Measurements from ENCODE around the gene ETV7.

Gene ETV7

DNA sequence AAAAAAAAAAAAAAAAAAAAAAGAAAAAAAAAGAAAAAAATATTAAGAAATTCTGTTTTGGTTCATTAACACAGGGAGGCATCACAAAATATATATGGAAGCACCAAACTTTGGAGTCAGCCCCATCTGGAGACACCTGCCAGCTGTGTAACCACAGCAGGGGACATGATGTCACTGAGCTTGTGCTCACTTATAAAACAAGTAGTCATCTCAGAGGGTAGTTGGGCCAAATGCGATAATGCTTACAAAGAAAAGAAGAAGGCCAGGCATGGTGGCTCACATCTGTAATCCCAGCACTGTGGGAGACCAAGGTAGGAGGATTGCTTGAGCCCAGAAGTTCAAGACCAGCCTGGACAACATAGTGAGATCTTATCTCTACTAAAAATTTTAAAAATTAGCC lies 49.7 kb downstream of the ETV7 start:
- TF ChIP-seq, protein P1, sequence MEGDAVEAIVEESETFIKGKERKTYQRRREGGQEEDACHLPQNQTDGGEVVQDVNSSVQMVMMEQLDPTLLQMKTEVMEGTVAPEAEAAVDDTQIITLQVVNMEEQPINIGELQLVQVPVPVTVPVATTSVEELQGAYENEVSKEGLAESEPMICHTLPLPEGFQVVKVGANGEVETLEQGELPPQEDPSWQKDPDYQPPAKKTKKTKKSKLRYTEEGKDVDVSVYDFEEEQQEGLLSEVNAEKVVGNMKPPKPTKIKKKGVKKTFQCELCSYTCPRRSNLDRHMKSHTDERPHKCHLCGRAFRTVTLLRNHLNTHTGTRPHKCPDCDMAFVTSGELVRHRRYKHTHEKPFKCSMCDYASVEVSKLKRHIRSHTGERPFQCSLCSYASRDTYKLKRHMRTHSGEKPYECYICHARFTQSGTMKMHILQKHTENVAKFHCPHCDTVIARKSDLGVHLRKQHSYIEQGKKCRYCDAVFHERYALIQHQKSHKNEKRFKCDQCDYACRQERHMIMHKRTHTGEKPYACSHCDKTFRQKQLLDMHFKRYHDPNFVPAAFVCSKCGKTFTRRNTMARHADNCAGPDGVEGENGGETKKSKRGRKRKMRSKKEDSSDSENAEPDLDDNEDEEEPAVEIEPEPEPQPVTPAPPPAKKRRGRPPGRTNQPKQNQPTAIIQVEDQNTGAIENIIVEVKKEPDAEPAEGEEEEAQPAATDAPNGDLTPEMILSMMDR (IDR thresholded peaks at IDR 0.05; ENCODE audit: poor library complexity, severe bottlenecking) = no peak
- no peak for ATAC-seq (ENCODE audit: low read depth)

DNA sequence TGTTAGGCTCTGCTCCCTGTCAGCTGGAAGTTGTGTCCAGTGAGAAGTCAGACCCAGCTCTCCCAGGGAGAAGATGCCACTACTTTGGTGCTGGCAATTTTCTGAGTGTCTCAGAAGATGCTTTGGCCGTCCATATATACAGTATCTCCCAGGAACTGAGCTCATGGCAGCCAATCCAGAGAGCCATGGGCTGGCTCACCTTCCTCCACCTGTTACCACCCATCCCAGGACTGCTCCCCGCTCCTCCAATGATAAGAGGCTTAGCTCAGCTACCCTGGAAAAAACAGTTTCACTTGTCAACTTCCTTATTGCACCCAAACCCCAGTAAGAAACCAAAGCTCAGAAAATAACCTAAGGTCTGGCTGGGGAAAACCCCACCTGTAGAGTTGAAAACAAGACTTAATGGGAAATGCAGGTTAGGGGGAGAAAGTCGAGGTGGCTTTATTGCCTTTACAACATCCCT lies 50.7 kb downstream of the ETV7 start, which contains the start of gene BNIP5:
Gene BNIP5 (minus strand): TSS at position 110 of the 463 bp plus-strand sequence. CDS start 6,198 bp downstream, outside the sequence.
- Histone ChIP-seq H3K27ac (ENCODE audit: poor library complexity, severe bottlenecking) (no peak within 1 kb of the TSS), H3K4me1 (ENCODE audit: insufficient read depth, poor library complexity, severe bottlenecking) (no peaks in the 10 kb centered on the region), H3K27me3 (ENCODE audit: insufficient read depth, poor library complexity, severe bottlenecking) (peaks cover 15% of the 10 kb centered on the region), H3K4me3 (ENCODE audit: severe bottlenecking) (no peak within 1 kb of the TSS), H3K9me3 (ENCODE audit: severe bottlenecking) (no peaks in the 10 kb centered on the region), H3K36me3 (ENCODE audit: low read depth) (no peaks in the 10 kb centered on the region)
- TF ChIP-seq, protein P1 (IDR thresholded peaks at IDR 0.05; ENCODE audit: poor library complexity, severe bottlenecking) = no peak
- ATAC-seq (ENCODE audit: low read depth) (no peak), DNase-seq (ENCODE audit: low spot score) (no peak)

More for the DNA sequence above, 49.7 kb downstream of the ETV7 start:
- Histone ChIP-seq H3K4me3 (ENCODE audit: severe bottlenecking) (no peak overlapping the region), H3K4me1 (ENCODE audit: insufficient read depth, poor library complexity, severe bottlenecking) (no peaks in the 10 kb centered on the region), H3K36me3 (ENCODE audit: low read depth) (no peaks in the 10 kb centered on the region), H3K9me3 (ENCODE audit: severe bottlenecking) (no peaks in the 10 kb centered on the region), H3K27me3 (ENCODE audit: insufficient read depth, poor library complexity, severe bottlenecking) (peaks cover 15% of the 10 kb centered on the region), H3K27ac (ENCODE audit: poor library complexity, severe bottlenecking) (no peak overlapping the region)
- no peak for DNase-seq (ENCODE audit: low spot score)

- no peaks in the 10 kb centered on the region for H3K4me1 ChIP-seq (ENCODE audit: insufficient read depth, poor library complexity, severe bottlenecking)
- no peaks in the 10 kb centered on the region for H3K36me3 ChIP-seq (ENCODE audit: low read depth)
- no peak overlapping the region for H3K27ac ChIP-seq (ENCODE audit: poor library complexity, severe bottlenecking)
- no peaks in the 10 kb centered on the region for H3K9me3 ChIP-seq (ENCODE audit: severe bottlenecking)
- TF ChIP-seq, protein P1 (IDR thresholded peaks at IDR 0.05; ENCODE audit: poor library complexity, severe bottlenecking) = no peak
- no peak for DNase-seq (ENCODE audit: low spot score)
- peaks cover 15% of the 10 kb centered on the region for H3K27me3 ChIP-seq (ENCODE audit: insufficient read depth, poor library complexity, severe bottlenecking)
- no peak overlapping the region for H3K4me3 ChIP-seq (ENCODE audit: severe bottlenecking)
- no peak for ATAC-seq (ENCODE audit: low read depth)
Measured at GRCh38 chr6:36336208-36336710, 51.2 kb downstream of the ETV7 start.

- no peak overlapping the region for H3K27ac ChIP-seq (ENCODE audit: poor library complexity, severe bottlenecking)
- peaks cover 12% of the 10 kb centered on the region for H3K27me3 ChIP-seq (ENCODE audit: insufficient read depth, poor library complexity, severe bottlenecking)
- no peaks in the 10 kb centered on the region for H3K36me3 ChIP-seq (ENCODE audit: low read depth)
- H3K4me3 ChIP-seq (ENCODE audit: severe bottlenecking) = no peak overlapping the region
- ATAC-seq (ENCODE audit: low read depth) (no peak), DNase-seq (ENCODE audit: low spot score) (no peak)
- TF ChIP-seq, protein P1 (IDR thresholded peaks at IDR 0.05; ENCODE audit: poor library complexity, severe bottlenecking) = no peak
- H3K4me1 ChIP-seq (ENCODE audit: insufficient read depth, poor library complexity, severe bottlenecking) = no peaks in the 10 kb centered on the region
- H3K9me3 ChIP-seq (ENCODE audit: severe bottlenecking) = no peaks in the 10 kb centered on the region
Measured at GRCh38 chr6:36335465-36336207, 51.8 kb downstream of the ETV7 start.
